HG03354 (cell line): ENCODE data around the gene RSPH3.

Experiments used
- ATAC-seq: cut with Tn5 transposase; IDR thresholded peaks from one replicate; pipeline ENCODE4 v1.9.1; 2021; ENCODE audit warnings: mild to moderate bottlenecking; ENCODE audit not compliant: unreplicated experiment, poor library complexity, severe bottlenecking

RSPH3 gene

DNA sequence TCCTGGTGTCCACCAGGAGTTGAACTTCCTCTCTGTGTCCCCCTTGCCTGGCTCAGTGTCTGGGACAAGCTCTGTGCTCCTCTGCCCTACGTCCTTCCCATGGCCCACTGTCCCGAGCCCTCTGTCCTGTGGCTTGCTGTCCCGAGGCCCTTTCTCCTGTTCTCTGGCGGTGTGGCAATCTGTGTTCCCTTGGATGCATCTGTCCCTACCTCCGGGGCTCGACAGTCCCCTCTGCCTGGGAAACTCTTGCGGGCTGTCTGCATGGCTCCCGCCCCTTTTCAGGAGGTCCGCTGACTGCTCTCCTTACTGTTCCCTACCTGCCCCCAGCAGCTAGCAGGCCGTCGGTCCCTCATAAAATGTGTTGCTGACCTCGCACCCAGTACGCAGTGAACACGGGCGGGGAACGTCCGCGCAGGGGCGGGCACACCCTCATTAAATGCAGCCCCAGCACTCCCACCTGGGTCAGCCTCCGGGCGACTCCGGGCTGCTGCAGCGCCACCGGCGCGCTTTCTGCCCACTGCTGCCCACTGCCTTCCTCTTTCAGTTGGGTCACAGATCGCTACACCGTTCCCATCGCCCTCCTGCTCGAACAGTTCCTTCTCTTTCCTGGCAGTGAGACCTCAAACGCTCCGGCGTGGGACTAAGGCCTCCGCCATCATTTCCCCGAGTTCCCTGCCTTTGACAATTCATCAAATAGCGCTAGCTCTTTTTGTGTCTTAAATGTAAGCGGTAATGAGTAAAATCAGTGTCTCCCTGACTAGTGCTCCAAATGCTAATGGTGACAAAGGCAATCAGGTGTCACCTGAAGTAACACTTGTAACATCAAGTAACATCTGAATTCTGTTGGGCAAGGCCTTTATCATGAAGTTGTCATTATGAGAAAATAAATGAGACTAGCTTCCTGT, 60.5 kb downstream of the RSPH3 start:
- ATAC-seq: no peak

DNA sequence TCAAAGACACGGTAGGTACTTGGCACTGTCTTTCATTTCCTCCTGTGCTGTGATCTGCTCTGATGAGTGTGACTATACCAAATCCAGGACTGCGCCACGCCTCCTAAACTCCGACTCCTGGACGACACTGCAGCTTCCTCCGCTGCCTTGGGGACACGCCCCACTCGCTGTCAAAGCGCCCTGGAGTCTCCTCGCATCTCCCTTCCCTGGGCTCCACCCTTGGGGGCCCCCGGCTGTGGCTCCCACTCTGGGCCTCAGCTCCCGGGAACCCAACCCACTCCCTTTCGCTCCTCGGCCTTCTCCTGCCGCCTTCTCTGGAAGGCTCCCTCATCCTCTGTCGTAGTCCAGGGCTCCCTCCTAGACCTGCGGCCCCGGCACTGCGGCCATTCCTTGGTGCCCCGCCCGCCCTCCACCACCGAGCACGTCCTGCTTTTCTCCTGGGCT, 61.2 kb downstream of the RSPH3 start:
- ATAC-seq: no peak

DNA sequence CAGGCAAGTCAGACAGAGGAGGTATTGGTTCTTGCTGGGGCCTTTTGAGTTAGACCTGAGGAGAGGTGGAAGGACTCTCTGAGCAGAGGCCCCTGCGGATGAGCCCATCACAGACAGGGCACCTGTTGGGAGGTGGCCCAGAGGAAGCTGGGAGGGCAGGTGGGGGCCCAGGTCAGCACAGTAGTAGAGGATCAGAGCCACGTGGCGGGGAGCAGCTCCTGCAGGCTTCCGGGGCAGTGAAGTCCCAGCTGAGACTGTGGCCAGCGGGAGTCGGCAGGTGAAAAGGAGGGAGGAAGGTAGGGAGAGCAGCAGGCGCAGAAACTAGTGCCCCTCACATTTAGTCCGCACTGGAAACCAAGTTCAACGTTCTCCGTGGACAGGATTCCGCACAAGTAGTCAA, 61.8 kb downstream of the RSPH3 start:
- no peak for ATAC-seq

DNA sequence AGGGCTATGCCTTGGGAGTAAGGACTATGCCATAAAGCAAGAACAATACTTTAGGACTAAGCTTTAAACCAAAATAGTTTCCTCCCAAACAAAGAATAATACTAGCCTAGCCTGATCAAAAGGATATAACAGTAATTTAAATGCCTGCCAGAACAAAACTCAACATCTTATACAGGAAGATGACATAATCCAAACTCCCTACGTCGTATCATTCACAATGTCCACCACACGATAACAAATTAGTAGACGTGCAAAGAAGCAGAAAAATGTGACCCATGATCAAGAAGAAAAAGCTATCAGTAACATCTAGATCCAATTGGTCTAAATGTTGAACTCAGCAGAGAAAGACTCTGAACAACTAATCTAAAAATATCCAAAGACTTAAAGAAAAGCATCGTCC, 65.8 kb downstream of the RSPH3 start:
- no peak for ATAC-seq

DNA sequence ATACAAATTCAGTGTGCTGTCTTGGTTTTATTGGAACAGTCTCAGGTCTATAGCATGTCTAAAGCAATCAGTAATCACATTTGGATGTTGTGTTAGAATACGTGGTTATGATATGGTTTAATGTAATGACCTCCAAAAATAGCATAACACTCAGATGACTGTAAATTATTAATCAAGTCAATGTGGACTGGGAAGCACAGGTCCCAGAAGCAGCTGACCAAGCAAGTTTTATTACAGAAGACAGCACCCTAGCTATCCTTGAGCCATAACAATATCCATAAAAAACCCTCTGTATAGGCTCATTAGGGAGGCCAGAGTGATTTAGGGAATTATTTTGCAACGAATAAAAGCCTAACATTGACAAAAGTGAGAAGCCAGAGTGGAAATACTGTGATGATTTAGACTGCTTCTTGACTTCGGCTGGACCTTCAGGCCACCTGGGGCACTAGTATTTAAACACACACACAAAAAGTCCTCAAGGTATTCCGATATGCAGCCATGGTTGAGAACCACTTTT, 66.9 kb downstream of the RSPH3 start:
- no peak for ATAC-seq

DNA sequence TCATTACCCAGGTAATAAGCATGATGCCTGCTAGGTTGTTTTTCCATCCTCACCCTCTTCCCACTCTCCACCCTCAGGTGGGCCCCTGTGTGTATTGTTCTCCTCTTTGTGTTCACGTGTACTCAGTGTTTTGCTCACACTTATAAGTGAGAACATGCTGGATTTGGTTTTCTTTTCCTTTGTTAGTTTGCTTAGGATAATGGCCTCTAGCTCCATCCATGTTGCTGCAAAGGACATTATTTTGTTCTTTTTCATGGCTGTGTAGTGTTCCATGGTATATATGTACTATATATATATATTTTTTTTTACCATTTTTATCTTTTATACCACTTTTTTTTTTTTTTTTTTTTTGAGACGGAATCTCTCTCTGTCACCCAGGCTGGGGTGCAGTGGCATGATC, 71.9 kb downstream of the RSPH3 start:
- ATAC-seq: no peak

DNA sequence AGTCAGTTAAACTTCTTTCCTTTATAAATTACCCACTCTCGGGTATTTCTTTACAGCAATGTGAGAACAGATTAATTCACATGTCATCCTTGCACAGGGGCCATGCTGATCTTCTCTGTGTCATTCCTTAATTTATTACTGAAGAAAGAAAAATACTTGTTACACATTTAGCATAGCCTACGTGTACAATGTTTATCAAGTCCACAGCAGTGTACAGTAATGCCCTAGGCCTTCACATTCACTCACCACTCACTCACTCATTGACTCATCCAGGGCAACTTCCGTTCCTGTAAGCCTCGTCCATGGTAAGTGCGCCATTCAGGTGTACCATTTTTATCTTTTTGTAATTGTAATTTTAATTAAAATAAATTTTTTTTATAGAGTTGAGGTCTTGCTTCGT, 73.6 kb downstream of the RSPH3 start:
- no peak for ATAC-seq

DNA sequence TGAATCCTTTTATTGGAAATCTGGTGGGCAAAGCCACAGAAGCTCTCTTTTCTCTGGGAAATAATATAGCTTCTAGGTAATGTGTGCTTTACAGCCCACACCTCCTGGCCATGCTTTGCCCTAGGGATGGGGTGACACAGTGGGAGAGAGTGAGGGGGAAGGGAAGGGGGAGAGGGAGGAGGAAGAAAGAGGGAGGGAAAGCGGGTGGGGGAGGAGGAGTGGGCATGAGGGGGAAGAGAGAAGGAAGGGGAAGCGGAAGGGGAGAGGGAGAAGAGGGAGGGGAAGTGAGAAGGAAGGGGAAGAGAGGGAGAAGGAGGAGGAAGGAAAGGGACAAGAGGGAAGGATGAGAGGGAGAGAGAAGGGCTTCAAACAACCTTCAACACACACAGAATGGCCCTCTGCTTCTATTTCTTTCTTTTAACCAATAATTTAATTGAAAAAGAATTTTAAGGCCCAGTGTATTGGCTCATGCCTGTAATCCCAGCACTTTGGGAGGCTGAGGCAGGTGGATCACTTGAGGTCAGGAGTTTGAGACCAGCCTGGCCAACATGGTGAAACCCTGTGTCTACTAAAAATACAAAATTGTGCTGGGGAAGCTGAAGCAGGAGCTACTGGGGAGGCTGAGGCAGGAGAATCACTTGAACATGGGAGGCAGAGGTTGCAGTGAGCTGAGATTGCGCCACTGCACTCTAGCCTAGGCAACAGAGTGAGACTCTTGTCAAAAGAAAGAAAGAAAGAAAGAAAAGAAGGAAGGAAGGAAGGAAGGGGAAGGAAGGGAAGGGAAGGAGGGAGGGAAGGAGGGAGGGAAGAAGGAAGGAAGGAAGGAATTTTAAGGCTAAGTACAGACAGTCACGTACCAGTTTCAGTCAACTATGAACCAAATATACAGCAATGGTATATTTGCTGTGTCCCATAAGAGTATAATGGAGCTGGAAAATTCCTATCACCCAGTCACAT, 75.2 kb downstream of the RSPH3 start:
- no peak for ATAC-seq

DNA sequence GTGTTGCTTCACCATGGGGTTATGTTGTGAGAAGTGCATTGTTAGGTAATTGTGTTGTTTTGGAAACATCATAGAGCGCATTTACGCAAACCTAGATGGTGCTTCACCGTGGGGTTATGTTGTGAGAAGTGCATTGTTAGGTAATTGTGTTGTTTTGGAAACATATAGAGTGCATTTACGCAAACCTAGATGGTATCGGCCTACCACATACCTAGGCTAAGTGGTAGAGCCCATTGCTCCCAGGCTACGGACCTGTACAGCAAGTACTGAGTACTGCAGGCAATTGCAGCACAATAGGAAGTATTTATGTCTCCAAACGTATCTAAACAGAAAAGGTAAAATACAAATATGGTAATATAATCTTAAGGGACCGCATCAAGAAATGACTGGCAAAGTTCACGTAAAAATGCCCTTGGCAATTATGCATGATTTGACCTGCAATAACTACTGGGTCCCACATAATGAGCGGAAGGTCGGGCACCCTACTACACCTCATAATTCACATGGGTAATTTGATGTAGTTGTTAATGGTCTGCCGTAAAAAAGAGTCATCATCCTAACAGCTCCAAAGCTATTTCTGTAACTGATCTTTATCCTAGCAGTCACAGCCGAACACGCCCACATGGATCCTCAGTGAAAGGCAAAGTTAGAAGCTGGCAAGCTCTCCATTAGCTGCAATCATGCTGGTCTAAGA, 76.0 kb downstream of the RSPH3 start:
- no peak for ATAC-seq
